ENCODE data around the gene WWOX. TPM values are rescaled to one million over a fixed set of nuclear protein-coding genes. Genes with fewer than 3 reads are reported as not detected.

Gene WWOX
- total RNA-seq, 1 donor from 2014 or later, result 13.1 TPM

DNA sequence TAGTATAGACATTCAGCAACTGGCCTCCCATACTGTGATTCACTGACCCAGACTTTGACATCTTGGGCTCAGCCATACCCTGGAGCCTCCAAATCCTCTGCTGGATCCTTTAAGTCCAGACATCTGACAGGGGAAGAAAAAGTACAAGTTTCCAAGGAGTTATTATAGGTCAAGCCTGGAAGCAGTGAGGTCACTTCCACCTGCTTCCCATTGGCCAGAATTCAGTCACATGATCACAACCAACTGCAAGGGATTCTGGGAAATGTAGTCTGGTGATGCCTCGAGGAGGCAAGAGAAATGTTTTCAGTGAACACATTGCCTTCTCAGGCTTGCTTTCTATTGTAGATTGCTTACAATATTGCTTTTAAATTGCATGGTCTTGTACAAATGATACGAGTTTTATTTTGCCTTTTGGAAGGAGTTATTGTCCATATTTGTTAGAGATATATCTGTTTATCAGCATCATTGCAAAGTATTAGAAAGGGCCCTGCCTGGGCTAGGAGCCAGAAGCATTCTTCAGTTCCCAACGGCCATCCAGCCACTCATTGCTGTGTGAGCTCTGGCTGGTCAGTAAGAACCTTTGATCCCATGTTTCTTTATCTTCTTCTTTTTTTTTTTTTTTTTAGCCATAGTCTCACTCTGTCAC is 696.9 kb downstream of the WWOX start:
- intact Hi-C loops (cut with DNase I), result no loop called here
- ATAC-seq (peak; percentile 72), DNase-seq (ENCODE audit: missing footprints) (no peak)

DNA sequence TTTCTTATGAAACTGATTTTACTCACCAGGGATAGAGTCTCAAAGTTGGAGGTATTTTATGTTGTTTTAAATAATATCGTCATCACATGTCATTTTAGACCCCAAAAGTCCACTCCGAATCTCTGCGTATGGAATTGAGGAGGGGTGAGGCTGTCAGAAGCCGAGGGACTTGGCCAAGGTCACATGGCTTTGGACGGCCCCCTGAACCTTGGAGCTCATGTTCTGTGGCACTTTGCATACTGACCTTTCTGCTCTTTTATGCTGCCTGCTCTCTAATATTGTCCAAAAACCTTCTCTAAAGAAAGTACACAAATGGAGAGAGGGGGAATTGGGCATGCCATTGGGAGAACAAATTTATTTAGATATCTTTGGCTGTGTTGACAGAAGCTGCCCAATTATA is 700.0 kb downstream of the WWOX start:
- intact Hi-C loops (cut with DNase I), result no loop called here
- DNase-seq (ENCODE audit: missing footprints), result no peak
- ATAC-seq, result no peak

DNA sequence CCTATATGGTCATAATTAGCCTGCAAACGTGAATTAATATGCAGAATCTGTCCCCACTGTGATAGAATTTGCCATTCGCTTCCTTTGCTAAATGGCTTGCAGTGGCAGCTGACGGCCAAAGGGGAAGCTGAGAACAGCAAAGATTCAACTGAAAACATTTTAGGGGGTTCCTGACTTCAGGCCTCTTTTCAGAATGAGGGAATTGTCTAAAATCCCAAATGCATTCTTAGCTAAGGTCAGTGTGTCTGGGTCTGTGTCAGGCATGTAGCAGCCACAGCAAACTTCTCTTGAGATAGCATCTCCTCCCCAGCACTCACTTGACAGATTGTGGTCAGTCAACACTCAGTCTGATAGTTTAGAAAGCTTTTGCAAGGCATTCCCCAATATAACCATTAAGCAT is 701.1 kb downstream of the WWOX start:
- intact Hi-C loops (cut with DNase I), result no loop called here
- no peak for DNase-seq (ENCODE audit: missing footprints)
- no peak for ATAC-seq

DNA sequence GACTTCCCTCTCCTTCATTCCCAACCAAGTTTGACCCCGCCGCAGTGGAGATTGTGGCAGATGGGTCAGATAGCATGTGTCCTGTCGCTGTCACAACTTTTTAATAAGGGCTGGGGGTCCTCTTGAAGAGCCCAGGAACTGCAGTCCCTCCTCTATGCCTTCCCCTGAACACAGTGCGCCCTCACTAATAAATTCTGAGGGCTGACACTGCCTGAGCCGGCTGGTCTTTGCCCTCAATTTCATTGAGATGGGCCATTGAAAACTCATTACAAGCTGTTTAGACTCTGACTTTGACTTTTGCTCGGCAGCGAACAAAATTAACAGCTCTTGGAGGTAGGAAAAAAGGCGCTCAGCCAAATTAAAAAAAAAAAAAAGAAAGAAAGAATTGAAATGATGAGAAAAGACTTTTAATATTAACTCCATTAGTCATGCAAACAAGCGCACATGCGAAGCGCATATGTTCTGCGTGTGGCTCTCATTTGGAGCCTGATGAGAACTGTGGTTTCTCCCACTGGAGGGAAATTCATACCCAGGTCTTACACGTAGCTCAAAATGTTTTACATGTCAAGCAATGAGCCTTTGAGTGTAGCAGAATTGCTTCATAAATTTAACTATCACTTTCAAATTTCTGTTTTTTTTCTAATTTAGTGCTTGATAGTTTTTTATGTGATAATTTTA is 704.7 kb downstream of the WWOX start:
- intact Hi-C loops (cut with DNase I), result no loop called here
- DNase-seq (ENCODE audit: missing footprints) (no peak), ATAC-seq (no peak)

GRCh38 chr16:78805556-78805955 is 706.1 kb downstream of the WWOX start:
- no peak for DNase-seq (ENCODE audit: missing footprints)
- ATAC-seq, result no peak
- intact Hi-C loops (cut with DNase I), result no loop called here

GRCh38 chr16:78811247-78811646 is 711.8 kb downstream of the WWOX start:
- no peak for DNase-seq (ENCODE audit: missing footprints)
- no peak for ATAC-seq
- intact Hi-C loops (cut with DNase I), result no loop called here

- DNase-seq (ENCODE audit: missing footprints), result no peak
- intact Hi-C loops (cut with DNase I), result no loop called here
- ATAC-seq, result no peak
Observed at GRCh38 chr16:78812582-78812981, 713.1 kb downstream of the WWOX start.

GRCh38 chr16:78813661-78814311 is 714.3 kb downstream of the WWOX start:
- intact Hi-C loops (cut with DNase I), result no loop called here
- ATAC-seq, result no peak
- DNase-seq (ENCODE audit: missing footprints), result peak; percentile 63

DNA sequence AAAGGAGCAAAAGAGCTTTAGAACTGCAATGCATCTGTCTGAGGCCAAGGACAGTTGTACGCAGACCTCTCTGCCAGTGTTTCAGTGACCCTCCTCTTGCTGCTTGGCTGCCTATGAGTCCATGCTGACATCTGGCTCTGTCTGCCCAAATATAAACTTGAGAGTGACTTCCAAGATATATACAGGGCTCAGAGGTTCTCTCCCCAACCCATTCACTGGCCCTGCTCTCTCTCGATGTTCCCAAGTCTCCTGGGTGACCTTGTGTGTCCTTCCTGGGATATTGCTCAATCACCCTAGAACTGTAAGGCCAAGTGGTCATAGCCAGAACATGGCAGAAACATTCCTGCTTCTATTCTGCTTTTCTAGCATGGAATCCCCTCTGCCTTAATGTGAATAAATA is 716.3 kb downstream of the WWOX start:
- DNase-seq (ENCODE audit: missing footprints) (no peak), ATAC-seq (peak; percentile 80)
- intact Hi-C loops (cut with DNase I), result no loop called here

DNA sequence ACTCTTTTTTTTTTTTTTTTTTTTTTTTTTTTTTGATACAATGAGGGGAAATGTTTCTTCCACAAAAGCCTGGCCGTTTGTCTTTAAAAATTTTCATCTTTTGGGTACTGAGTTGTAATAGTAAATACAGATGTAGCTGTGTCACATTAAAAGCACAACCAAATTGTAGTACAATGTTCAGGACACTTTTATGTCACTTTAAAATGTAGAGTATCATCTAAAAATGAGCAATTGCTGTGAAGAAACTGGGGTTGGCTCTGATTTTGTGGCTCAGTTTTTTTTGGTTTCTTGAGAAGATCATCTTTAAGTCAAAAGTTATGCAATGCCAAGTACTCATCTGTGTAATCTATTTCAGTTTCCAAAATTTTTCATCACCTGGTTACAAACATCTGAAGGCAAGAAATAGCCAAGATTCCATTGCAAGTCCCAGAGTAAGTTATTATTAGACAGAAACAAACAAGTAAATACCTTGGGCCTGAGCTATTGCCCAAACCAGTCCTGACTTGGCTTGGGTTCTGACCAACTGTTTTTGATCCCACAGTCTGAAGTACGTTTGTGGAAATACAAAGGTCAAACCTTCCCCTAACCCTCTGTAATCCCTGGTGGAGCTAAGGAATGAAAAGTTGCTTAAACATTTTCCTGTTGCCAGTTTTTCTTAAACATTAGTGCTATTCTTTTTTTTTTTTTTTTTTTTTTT is 717.2 kb downstream of the WWOX start:
- DNase-seq (ENCODE audit: missing footprints) (no peak), ATAC-seq (peak; percentile 73)
- intact Hi-C loops (cut with DNase I), result no loop called here

DNA sequence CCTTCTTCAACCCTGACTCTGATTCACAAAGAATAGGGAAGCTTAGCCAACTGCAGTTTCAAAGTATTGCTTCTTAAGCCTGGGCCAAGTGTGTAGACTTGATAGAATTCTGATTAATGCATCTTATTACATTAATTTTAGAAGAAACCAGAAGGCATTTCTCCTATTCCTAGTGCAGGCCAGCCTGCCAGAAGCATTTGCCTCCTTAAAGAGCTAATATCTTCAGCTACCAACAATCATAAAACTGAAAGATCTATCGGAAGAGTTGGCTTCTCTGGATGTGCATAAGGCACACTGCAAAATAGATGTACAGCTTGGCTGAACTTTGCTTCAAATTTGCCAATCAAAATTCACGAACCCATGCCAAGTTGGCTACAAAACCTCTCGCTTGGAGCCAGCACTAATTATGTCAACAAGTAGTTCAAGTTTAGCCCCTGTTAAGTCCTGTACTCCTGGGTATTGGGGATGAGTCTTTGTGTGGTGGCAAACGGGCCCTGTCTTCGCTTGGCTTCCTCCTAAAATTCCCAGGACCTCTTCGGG is 717.8 kb downstream of the WWOX start:
- DNase-seq (ENCODE audit: missing footprints), result no peak
- peak; percentile 55 for ATAC-seq
- intact Hi-C loops (cut with DNase I), result no loop called here

DNA sequence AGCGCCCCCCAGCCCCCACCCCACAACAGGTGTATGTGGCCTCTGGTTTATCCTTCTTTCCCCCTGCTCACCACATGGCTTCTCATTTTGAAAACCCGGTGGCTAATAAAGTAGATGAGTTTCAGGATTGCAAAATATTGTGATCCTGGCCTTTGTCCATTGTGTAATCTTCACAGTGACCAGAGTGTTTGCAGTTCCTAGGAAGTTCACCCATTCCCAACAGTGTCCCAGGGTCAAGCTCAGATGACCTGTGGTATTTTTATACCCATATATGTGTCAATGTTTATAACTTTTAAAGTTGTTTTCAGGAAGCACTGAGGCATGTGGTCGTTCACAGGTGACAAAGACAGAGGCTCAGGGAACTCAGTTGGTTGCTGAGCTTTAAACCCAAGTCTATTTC is 721.9 kb downstream of the WWOX start:
- no peak for DNase-seq (ENCODE audit: missing footprints)
- intact Hi-C loops (cut with DNase I), result no loop called here
- ATAC-seq, result no peak

DNA sequence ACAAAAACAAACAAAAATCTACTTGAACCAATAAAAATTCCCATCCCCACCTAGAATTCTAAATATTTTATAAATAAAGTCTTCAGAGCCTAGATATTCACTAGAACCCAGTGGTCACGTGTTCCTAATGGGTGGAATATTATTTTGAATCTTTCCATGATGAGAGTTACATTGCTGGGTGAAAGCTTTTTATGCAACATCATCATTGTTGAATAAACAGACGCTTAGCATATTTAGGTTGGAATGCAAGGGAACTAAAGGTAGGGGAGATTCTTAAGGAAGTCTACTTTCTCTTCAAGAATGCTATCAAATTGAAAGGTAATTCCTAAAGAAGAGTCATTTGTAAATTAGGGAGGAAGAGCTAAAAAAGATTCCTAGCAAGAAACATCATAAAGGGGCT is 723.1 kb downstream of the WWOX start:
- no peak for ATAC-seq
- DNase-seq (ENCODE audit: missing footprints), result no peak
- intact Hi-C loops (cut with DNase I), result no loop called here

DNA sequence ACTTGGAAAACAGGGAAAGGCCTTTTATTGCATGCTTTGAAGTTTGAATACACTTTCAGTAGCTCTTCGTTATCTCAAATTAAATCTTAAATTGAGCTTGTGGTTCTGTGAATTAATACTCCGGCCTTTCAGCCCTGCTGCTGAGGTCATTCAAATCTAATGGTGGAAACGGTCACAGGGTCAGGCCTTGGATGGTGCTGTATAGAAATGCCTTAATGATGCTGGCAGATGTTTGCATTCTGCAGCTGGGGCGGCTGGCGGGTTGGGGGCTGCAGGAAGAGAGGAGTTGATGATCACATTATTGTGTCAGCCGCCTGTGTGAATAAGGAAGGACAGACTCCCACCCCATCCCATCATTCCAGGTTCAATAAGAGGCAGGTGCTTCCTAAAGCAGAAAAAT is 723.6 kb downstream of the WWOX start:
- DNase-seq (ENCODE audit: missing footprints) (no peak), ATAC-seq (no peak)
- intact Hi-C loops (cut with DNase I), result no loop called here

- no peak for ATAC-seq
- intact Hi-C loops (cut with DNase I), result no loop called here
- DNase-seq (ENCODE audit: missing footprints), result no peak
Observed at GRCh38 chr16:78829280-78829679, 729.8 kb downstream of the WWOX start.

GRCh38 chr16:78830599-78830998 is 731.1 kb downstream of the WWOX start:
- intact Hi-C loops (cut with DNase I), result no loop called here
- ATAC-seq, result no peak
- no peak for DNase-seq (ENCODE audit: missing footprints)

- ATAC-seq, result no peak
- DNase-seq (ENCODE audit: missing footprints), result no peak
- intact Hi-C loops (cut with DNase I), result no loop called here
Observed at GRCh38 chr16:78832100-78832499, 732.6 kb downstream of the WWOX start.

DNA sequence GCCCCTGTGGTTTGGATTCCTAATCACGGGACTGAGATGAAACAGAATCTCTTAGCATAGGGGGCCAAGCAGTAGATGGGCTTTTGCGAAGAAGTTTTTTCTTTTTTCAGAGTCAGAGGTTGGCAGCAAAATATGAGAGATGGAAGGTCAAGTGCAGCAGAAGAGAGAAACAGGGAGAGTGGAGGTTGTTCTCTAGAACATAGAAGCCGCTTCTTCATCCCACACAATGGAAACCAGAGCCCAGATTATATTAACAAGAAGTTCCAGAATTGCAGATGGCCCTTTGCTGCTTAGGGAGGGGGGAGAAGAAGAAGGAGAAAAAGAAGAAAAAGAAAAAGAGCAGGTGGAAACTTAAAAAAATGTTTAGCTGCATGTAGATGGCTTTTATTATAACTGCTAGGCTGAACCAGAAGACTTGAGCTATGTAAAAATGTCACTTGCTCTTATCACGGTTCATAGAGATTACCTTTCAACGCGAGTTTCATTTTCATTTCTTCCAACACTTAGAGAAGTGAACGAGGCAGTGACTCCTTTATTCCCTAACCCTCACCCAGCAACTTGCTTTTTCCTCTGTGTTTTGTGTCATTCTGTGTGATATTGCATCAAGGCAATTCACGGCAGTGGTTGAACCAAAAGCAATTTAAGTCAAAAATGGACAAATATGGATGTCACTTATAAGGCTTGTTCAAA is 737.5 kb downstream of the WWOX start:
- intact Hi-C loops (cut with DNase I), result no loop called here
- ATAC-seq (peak; percentile 34), DNase-seq (ENCODE audit: missing footprints) (no peak)

DNA sequence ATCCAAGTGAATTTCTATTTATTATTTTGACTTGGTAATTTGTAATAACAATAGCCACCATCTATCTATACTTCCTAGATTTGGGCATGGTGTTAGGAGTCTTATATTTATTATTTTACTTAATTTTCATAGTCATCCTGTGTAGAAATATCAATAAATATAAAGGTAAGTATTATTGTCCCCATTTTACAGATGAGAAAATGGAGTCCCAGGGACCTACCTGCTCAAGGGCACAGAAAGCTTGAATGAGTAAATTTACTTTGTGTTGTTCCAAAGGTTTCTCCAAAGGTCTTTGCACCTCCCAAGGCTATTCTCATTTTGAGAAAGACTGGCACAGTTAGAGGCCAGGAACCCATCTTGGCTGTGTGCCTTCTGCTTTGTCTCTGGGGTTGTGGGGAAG is 738.3 kb downstream of the WWOX start:
- DNase-seq (ENCODE audit: missing footprints) (no peak), ATAC-seq (no peak)

More for the DNA sequence above, 738.3 kb downstream of the WWOX start:
- intact Hi-C loops (cut with DNase I), result no loop called here

All from Right ventricle myocardium inferior (tissue), 1 donor.